Tibial nerve (tissue), 4 donors: ENCODE results near the gene DNAH3. TPM values are rescaled to one million over a fixed set of nuclear protein-coding genes. Genes with fewer than 3 reads are reported as not detected.

Experiments
- DNase-seq, 2 donors: peaks; one replicate each; pipeline ENCODE4 v3.0.0-alpha.2; 2019; ENCODE audit warnings: low spot score in 2 of 2
- H3K27ac ChIP-seq, 4 donors: fragments of 200-600 bp; sonication (generic) in 3 of 4; one replicate each; pipeline ENCODE4 v1.5.1; 2017 to 2019; ENCODE audit warnings: mild to moderate bottlenecking in 1 of 4
- H3K27me3 ChIP-seq, 2 donors: fragments of 200-600 bp; sonication (generic) in 1 of 2; one replicate each; pipeline versions ENCODE4 v1.5.1 to v1.6.0; 2017 to 2019
- H3K36me3 ChIP-seq, 3 donors: fragments of 200-600 bp; sonication (generic); one replicate each; pipeline ENCODE4 v1.5.1; 2018 to 2019
- H3K4me1 ChIP-seq, 4 donors: fragments of 200-600 bp; sonication (generic) in 3 of 4; one replicate each; pipeline ENCODE4 v1.5.1; 2017 to 2019
- H3K4me3 ChIP-seq, 4 donors: fragments of 200-600 bp; sonication (generic) in 3 of 4; one replicate each; pipeline ENCODE4 v1.5.1; 2017 to 2019; ENCODE audit warnings: mild to moderate bottlenecking in 1 of 4, moderate library complexity in 1 of 4
- H3K9me3 ChIP-seq, 4 donors: fragments of 200-600 bp; sonication (generic) in 3 of 4; one replicate each; pipeline ENCODE4 v1.5.1; 2017 to 2019
- CTCF ChIP-seq, 5 experiments: fragments of 200-600 bp in 3 of 5; fragments of 450-650 bp in 2 of 5; sonication (generic) in 3 of 5; IDR thresholded peaks; one replicate each; pipeline ENCODE4 v1.5.1; 2016 to 2019; ENCODE audit warnings: antibody characterized with exemption in 5 of 5, mild to moderate bottlenecking in 3 of 5, moderate library complexity in 2 of 5
- EP300 ChIP-seq, 2 donors: sonication (generic); formaldehyde crosslinking; IDR thresholded peaks; one replicate each; pipeline ENCODE4 v1.6.1; 2017; ENCODE audit warnings: antibody characterized with exemption in 2 of 2, mild to moderate bottlenecking in 1 of 2
- POLR2A ChIP-seq, 2 donors: fragments of 450-650 bp; IDR thresholded peaks; one replicate each; pipeline ENCODE4 v1.6.1; 2017; ENCODE audit warnings: antibody characterized with exemption in 2 of 2, mild to moderate bottlenecking in 2 of 2, moderate library complexity in 2 of 2
- WGBS, 2 donors: methylation state at CpG; one replicate each; pipeline ENCODE4 v1.1.5; 2018; 5-methylcytosine and 5-hydroxymethylcytosine counted together
- total RNA-seq, 4 donors: library from RNA; depleted of rRNA; stranded (reverse); fragments of >200 nt; gene quantifications; one replicate each; pipeline ENCODE4 v1.1.0, GENCODE V29; 2016

Gene DNAH3
- total RNA-seq, 4 donors from 2014 or later, result not detected

- Histone ChIP-seq H3K36me3 (no peaks in the 10 kb centered on the region), H3K27me3 (no peaks in the 10 kb centered on the region), H3K4me1 (peaks cover 0 to 2% (median 0%) of the 10 kb centered on the region in 4 donors), H3K27ac (no peak overlapping the region), H3K9me3 (no peaks in the 10 kb centered on the region), H3K4me3 (no peak overlapping the region)
- DNase-seq, result no peak
- no peak for TF ChIP-seq CTCF (IDR thresholded peaks at IDR 0.05)
- no peak for TF ChIP-seq POLR2A (IDR thresholded peaks at IDR 0.05)
- TF ChIP-seq EP300 (IDR thresholded peaks at IDR 0.05), result no peak
These were observed 72.1 kb downstream of the DNAH3 start for GRCh38 chr16:21078563-21078962.

GRCh38 chr16:21076186-21076883 lies 74.3 kb downstream of the DNAH3 start:
- no peak for DNase-seq
- Histone ChIP-seq H3K4me1 (no peaks in the 10 kb centered on the region), H3K27ac (no peak overlapping the region), H3K36me3 (no peaks in the 10 kb centered on the region), H3K4me3 (no peak overlapping the region), H3K27me3 (no peaks in the 10 kb centered on the region), H3K9me3 (no peaks in the 10 kb centered on the region)
- 44 to 53% methylated on average over 3 of the region's 3 CpGs for WGBS, 2 donors
- TF ChIP-seq EP300 (IDR thresholded peaks at IDR 0.05), result no peak
- no peak for TF ChIP-seq POLR2A (IDR thresholded peaks at IDR 0.05)
- no peak for TF ChIP-seq CTCF (IDR thresholded peaks at IDR 0.05)

GRCh38 chr16:21075252-21075651 lies 75.4 kb downstream of the DNAH3 start:
- H3K4me3 ChIP-seq, result no peak overlapping the region
- no peak overlapping the region for H3K27ac ChIP-seq
- H3K9me3 ChIP-seq, result no peaks in the 10 kb centered on the region
- WGBS, 2 donors, result 66 to 78% methylated on average over 7 of the region's 7 CpGs
- no peak for TF ChIP-seq CTCF (IDR thresholded peaks at IDR 0.05)
- TF ChIP-seq EP300 (IDR thresholded peaks at IDR 0.05), result no peak
- TF ChIP-seq POLR2A (IDR thresholded peaks at IDR 0.05), result no peak
- no peaks in the 10 kb centered on the region for H3K4me1 ChIP-seq
- DNase-seq, result no peak
- H3K36me3 ChIP-seq, result no peaks in the 10 kb centered on the region
- H3K27me3 ChIP-seq, result no peaks in the 10 kb centered on the region

DNA sequence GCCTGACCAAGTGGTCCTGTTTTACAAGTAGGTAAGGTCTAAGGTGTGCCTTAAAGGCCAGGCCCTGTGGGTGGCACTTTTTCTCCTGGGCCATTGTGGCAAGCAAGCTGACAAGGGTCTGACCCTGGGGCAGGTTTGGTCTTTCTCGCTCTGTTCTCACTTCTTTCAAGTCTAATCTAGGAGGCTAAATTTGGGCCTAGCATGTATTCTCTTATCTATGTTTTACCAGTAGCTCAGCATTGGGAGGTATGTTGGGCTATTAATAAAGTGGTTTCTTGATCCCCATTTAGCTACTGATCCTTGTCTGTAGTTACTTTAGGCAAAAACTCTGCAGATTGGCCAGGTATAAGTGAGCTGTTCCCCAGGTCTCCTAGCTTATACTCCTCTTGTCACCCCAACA lies 77.7 kb downstream of the DNAH3 start:
- H3K4me1 ChIP-seq, result no peaks in the 10 kb centered on the region
- 100% methylated on average over 1 of the region's 1 CpG for WGBS, 2 donors
- TF ChIP-seq EP300 (IDR thresholded peaks at IDR 0.05), result no peak
- TF ChIP-seq CTCF (IDR thresholded peaks at IDR 0.05), result no peak
- no peak for TF ChIP-seq POLR2A (IDR thresholded peaks at IDR 0.05)

DNA sequence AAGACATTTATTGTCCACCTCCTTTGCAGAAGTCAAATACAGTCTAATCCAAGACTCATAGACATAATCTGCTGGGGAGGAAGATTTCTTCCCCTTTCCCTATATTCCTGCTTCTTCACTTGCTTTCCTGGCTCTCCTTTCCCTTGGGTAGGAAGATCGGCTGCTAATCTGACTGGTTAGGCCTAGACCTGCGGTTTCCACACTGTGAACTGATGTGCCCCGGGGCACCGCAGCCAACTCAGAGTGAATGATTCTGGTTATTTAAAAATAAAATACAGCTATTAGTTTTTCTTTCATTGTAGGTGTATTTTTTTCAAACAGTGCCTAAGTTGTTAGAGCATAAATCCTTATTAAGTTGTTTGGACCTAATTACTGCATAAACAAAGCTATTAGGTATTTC lies 78.9 kb downstream of the DNAH3 start:
- Histone ChIP-seq H3K4me1 (no peaks in the 10 kb centered on the region), H3K27me3 (no peaks in the 10 kb centered on the region), H3K9me3 (no peaks in the 10 kb centered on the region), H3K27ac (no peak overlapping the region), H3K36me3 (no peaks in the 10 kb centered on the region), H3K4me3 (no peak overlapping the region)
- TF ChIP-seq EP300 (IDR thresholded peaks at IDR 0.05) (no peak), POLR2A (IDR thresholded peaks at IDR 0.05) (no peak), CTCF (IDR thresholded peaks at IDR 0.05) (no peak)
- no peak for DNase-seq
- 84 to 85% methylated on average over 4 of the region's 4 CpGs for WGBS, 2 donors

More for the DNA sequence above, 77.7 kb downstream of the DNAH3 start:
- no peak overlapping the region for H3K4me3 ChIP-seq
- H3K9me3 ChIP-seq, result no peaks in the 10 kb centered on the region
- no peak for DNase-seq
- no peak overlapping the region for H3K27ac ChIP-seq
- H3K27me3 ChIP-seq, result no peaks in the 10 kb centered on the region
- H3K36me3 ChIP-seq, result no peaks in the 10 kb centered on the region
